ENCODE measurements around the gene HSDL1. TPM values are rescaled to one million over a fixed set of nuclear protein-coding genes. Genes with fewer than 3 reads are reported as not detected.

HSDL1 gene
- total RNA-seq, 4 donors from 2014 or later: 20.2 to 26.8 (median 22.6) TPM

Other genes starting within 250 kb of the HSDL1 start
- gene MLYCD, start 246.1 kb downstream of the HSDL1 start, total RNA-seq: 10 to 100 TPM; 10.3 to 20.8 (median 18.4) TPM
- 10 to 100 TPM in 3 of 4 donors, 1 to 10 TPM in 1; 9.6 to 24.9 (median 13.2) TPM for gene OSGIN1, start 191.9 kb downstream of the HSDL1 start, total RNA-seq
- not detected for gene NECAB2, start 176.9 kb downstream of the HSDL1 start, total RNA-seq
- gene SLC38A8, start 102.4 kb downstream of the HSDL1 start, total RNA-seq: not detected
- 10 to 100 TPM; 28.8 to 44.3 (median 38.5) TPM for gene MBTPS1, start 28.2 kb downstream of the HSDL1 start, total RNA-seq
- not detected for gene DNAAF1, start 131 bp upstream of the HSDL1 start, total RNA-seq
- gene TAF1C, start 41.9 kb upstream of the HSDL1 start, total RNA-seq: 10 to 100 TPM in 3 of 4 donors, 1 to 10 TPM in 1; 6.8 to 35.5 (median 12.3) TPM
- gene ADAD2, start 46.0 kb upstream of the HSDL1 start, total RNA-seq: not detected
- not detected for gene KCNG4, start 94.8 kb upstream of the HSDL1 start, total RNA-seq
- gene WFDC1, start 149.7 kb upstream of the HSDL1 start, total RNA-seq: under 1 TPM in 3 of 4 donors, not detected in 1; 0.40 to 0.68 (median 0.49) TPM
- under 1 TPM in 1 of 4 donors, not detected in 3; 0.44 TPM for gene ATP2C2, start 223.4 kb upstream of the HSDL1 start, total RNA-seq